ENCODE measurements around the gene SNCAIP. TPM values are rescaled to one million over a fixed set of nuclear protein-coding genes. Genes with fewer than 3 reads are reported as not detected.

The SNCAIP gene
- total RNA-seq, 1 experiment from 2014 or later, result 0.21 TPM

DNA sequence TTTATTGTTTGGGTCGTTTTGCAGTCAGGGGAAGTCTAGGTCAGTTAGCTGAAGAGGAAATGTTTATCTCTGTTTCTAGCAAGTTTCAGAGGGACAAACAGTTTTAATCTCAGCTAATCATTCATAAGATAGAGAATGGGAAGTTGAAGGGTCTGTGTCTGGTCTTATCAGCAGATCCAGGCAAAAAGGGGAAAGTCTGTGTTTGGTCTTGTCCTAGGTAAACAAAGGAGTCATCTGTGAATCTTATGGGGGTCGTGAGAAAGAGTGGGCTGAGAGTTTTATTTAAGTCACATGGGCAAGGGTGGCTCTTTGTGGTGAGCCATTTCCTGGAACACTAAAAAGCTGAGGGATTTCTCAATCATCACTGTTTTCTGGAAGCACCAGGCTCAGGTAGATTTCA, 5.6 kb upstream of the SNCAIP start:
- ChIA-PET POLR2A (interaction anchor here (0.7 to 1.5 kb wide), 2 partner anchors 21 to 124 kb away, joined by 4 read pairs; no protein-coding TSS in a partner anchor), CTCF (interaction anchor here (0.6 to 2.0 kb wide), 3 partner anchors 11 to 157 kb away, joined by 3 to 10 read pairs (median 7); no protein-coding TSS in a partner anchor)
- TF ChIP-seq, protein P1, sequence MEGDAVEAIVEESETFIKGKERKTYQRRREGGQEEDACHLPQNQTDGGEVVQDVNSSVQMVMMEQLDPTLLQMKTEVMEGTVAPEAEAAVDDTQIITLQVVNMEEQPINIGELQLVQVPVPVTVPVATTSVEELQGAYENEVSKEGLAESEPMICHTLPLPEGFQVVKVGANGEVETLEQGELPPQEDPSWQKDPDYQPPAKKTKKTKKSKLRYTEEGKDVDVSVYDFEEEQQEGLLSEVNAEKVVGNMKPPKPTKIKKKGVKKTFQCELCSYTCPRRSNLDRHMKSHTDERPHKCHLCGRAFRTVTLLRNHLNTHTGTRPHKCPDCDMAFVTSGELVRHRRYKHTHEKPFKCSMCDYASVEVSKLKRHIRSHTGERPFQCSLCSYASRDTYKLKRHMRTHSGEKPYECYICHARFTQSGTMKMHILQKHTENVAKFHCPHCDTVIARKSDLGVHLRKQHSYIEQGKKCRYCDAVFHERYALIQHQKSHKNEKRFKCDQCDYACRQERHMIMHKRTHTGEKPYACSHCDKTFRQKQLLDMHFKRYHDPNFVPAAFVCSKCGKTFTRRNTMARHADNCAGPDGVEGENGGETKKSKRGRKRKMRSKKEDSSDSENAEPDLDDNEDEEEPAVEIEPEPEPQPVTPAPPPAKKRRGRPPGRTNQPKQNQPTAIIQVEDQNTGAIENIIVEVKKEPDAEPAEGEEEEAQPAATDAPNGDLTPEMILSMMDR (IDR thresholded peaks at IDR 0.05; ENCODE audit: unreplicated experiment), result no peak
- intact Hi-C loops (cut with micrococcal nuclease), result no loop called here
- peak; percentile 45 for DNase-seq (ENCODE audit: unreplicated experiment)
- BruUV-seq (replicated peaks), result no TSS peak
- Mint-ChIP-seq H3K36me3 (ENCODE audit: insufficient read depth, unreplicated experiment) (no peaks in the 10 kb centered on the region), H3K27ac (ENCODE audit: low read depth, unreplicated experiment) (no peak overlapping the region), H3K4me1 (ENCODE audit: insufficient read depth, unreplicated experiment) (peaks cover 9% of the 10 kb centered on the region), H3K4me3 (ENCODE audit: unreplicated experiment) (no peak overlapping the region), H3K9me3 (ENCODE audit: unreplicated experiment) (no peaks in the 10 kb centered on the region), H3K27me3 (ENCODE audit: insufficient read depth, unreplicated experiment) (no peaks in the 10 kb centered on the region)

DNA sequence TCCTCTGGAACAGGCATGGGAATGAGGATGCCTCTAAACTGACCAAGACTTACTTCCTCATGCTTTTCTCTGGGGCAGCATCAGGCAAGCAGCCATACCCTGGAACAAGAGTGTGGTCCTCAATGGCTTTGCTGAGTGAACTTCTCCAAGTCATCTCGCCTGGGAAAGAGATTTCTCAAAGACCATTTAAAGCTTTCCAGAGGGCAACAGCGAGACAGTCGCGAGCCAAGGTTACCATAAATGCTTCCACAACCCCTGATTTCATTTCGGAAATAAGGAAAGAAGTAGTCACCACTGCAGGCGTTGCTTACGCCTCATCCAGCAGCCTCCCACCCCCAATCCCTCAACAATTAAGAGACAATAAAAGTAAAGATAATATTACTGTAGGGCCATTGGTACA, 1.1 kb upstream of the SNCAIP start:
- POLR2A ChIA-PET, result no interaction called here
- Mint-ChIP-seq H3K27ac (ENCODE audit: low read depth, unreplicated experiment) (no peak overlapping the region), H3K36me3 (ENCODE audit: insufficient read depth, unreplicated experiment) (no peaks in the 10 kb centered on the region), H3K4me1 (ENCODE audit: insufficient read depth, unreplicated experiment) (peaks cover 22% of the 10 kb centered on the region), H3K27me3 (ENCODE audit: insufficient read depth, unreplicated experiment) (peaks cover 13% of the 10 kb centered on the region), H3K4me3 (ENCODE audit: unreplicated experiment) (peak overlapping the region; percentile 77), H3K9me3 (ENCODE audit: unreplicated experiment) (no peaks in the 10 kb centered on the region)
- intact Hi-C loops (cut with micrococcal nuclease), result loop anchor here (5.0 kb wide), 1 partner anchor 114 kb away; no protein-coding TSS in a partner anchor
- CTCF ChIA-PET, result interaction anchor here (0.6 kb wide), 1 partner anchor 171 kb away, joined by 3 read pairs; no protein-coding TSS in a partner anchor
- BruUV-seq (replicated peaks), result no TSS peak
- TF ChIP-seq, protein P1 (IDR thresholded peaks at IDR 0.05; ENCODE audit: unreplicated experiment), result no peak
- DNase-seq (ENCODE audit: unreplicated experiment), result no peak

DNA sequence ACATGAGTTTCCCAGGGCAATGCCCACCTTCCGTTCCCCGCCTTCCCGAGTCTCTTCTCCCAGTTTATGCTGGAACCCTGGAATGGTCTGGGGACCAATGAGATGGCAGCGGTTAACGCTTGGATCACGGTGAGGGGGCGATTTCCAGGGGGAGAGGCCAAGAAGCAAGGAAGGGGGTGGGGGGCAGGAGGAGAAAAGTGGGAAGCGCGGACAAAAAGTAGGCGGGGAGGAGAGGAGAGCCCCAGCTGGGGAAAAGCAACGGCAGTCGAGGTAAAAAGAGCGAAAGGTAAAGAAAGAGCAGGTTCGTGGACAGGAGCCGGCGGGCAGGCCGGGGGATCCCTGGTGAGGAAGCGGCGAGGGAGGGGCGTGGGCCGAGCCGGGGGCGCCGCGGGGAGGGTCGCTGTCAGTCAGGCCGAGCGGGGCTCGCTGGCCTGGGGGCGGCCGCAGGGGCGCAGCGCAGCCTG, 508 bp upstream of the SNCAIP start:
- peaks cover 13% of the 10 kb centered on the region for H3K27me3 Mint-ChIP-seq (ENCODE audit: insufficient read depth, unreplicated experiment)
- POLR2A ChIA-PET, result no interaction called here
- intact Hi-C loops (cut with micrococcal nuclease), result loop anchor here (5.0 kb wide), 1 partner anchor 114 kb away; no protein-coding TSS in a partner anchor
- H3K27ac Mint-ChIP-seq (ENCODE audit: low read depth, unreplicated experiment), result no peak overlapping the region
- no TSS peak for BruUV-seq (replicated peaks)
- CTCF ChIA-PET, result interaction anchor here (0.6 kb wide), 1 partner anchor 171 kb away, joined by 3 read pairs; no protein-coding TSS in a partner anchor
- TF ChIP-seq, protein P1 (IDR thresholded peaks at IDR 0.05; ENCODE audit: unreplicated experiment), result no peak
- H3K4me1 Mint-ChIP-seq (ENCODE audit: insufficient read depth, unreplicated experiment), result peaks cover 17% of the 10 kb centered on the region
- DNase-seq (ENCODE audit: unreplicated experiment), result no peak
- no peaks in the 10 kb centered on the region for H3K9me3 Mint-ChIP-seq (ENCODE audit: unreplicated experiment)
- peak overlapping the region; percentile 77 for H3K4me3 Mint-ChIP-seq (ENCODE audit: unreplicated experiment)
- no peaks in the 10 kb centered on the region for H3K36me3 Mint-ChIP-seq (ENCODE audit: insufficient read depth, unreplicated experiment)

DNA sequence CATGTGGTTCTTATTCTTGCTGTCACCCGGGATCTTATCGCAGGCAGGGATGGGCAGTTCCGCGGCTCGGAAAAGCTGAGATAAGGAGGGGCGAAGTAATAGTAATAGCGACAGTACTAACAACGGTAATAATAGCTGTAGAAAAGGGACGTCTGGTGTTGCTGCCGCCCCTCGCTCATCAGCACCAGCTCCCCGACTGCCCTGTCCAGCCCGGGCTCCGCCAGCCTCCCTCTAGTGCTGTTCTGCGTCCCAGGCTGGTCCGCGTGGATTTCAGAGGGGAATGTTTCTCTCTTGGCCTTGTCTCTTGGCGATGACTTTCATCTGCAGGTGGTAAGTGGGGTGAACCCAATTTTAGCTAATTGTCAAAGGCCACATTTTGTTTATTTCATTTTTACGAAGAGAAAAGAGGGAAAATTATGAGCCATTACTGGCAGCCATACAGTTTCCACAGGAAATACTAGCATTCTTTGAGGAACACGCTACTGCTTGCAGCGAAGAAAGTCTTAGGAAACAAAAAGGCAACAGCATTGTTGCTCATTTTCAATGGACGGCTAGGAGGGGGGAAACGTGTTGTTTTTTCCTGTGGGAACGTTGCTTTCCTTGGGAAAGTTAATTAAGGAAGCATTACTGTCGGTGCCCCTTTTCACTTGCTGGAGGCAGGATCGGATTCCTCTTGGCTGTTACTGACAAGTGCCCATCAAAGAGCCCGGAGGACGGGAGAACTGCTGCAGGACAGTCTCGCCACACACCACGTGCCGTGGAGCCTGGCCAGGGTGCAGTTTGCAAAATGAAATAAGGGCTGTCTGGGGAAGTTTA, 762 bp downstream of the SNCAIP start:
- ChIA-PET POLR2A (interaction anchor here (0.6 kb wide), 1 partner anchor 161 kb away, joined by 3 read pairs; no protein-coding TSS in a partner anchor), CTCF (interaction anchor here (0.6 to 1.0 kb wide), 3 partner anchors 11 to 90 kb away, joined by 3 read pairs; no protein-coding TSS in a partner anchor)
- Mint-ChIP-seq H3K4me3 (ENCODE audit: unreplicated experiment) (peak overlapping the region; percentile 77), H3K4me1 (ENCODE audit: insufficient read depth, unreplicated experiment) (peaks cover 13% of the 10 kb centered on the region), H3K27me3 (ENCODE audit: insufficient read depth, unreplicated experiment) (peaks cover 22% of the 10 kb centered on the region), H3K27ac (ENCODE audit: low read depth, unreplicated experiment) (no peak overlapping the region), H3K36me3 (ENCODE audit: insufficient read depth, unreplicated experiment) (no peaks in the 10 kb centered on the region), H3K9me3 (ENCODE audit: unreplicated experiment) (no peaks in the 10 kb centered on the region)
- BruUV-seq (replicated peaks), result no TSS peak
- peak; percentile 45 for DNase-seq (ENCODE audit: unreplicated experiment)
- intact Hi-C loops (cut with micrococcal nuclease), result loop anchor here (5.0 kb wide), 1 partner anchor 115 kb away; no protein-coding TSS in a partner anchor
- TF ChIP-seq, protein P1 (IDR thresholded peaks at IDR 0.05; ENCODE audit: unreplicated experiment), result no peak
